ENCODE results near the gene JUNB. TPM values are rescaled to one million over a fixed set of nuclear protein-coding genes. Genes with fewer than 3 reads are reported as not detected.
A peak's percentile ranks its signal among the peaks of the same experiment; 100 is the strongest.

Gene JUNB
- total and polyA plus RNA-seq, 2 of the 13 experiments (the other 11 are each of a cell fraction or from before 2014, with no cell fraction given) = 7.7 to 8.2 TPM

- DNase-seq (ENCODE audit: low spot score) (no peak), ATAC-seq (no peak), FAIRE-seq (no peak)
- no peaks in the 10 kb centered on the region for H3K79me2 ChIP-seq (ENCODE audit: insufficient read depth, low read length)
- no peak overlapping the region for H2AFZ ChIP-seq (ENCODE audit: low read length)
- H3K4me1 ChIP-seq (ENCODE audit: insufficient read depth, low read length) = peaks cover 51% of the 10 kb centered on the region
- H3K36me3 ChIP-seq (replicated peaks in 1 of 2; ENCODE audit: control insufficient read depth in 1 of 2, insufficient read depth in 2 of 2, low read length in 2 of 2) = no peaks in the 10 kb centered on the region
- H3K4me3 ChIP-seq (replicated peaks in 1 of 3; ENCODE audit: insufficient read depth in 1 of 3, low read depth in 2 of 3, low read length in 3 of 3) = peak overlapping the region in 1 of 3 experiments; percentile 67; a peak in 1 of 6 replicates
- CTCF ChIA-PET (ENCODE audit: low intra/inter-chr PET ratio, low total read pairs) = no interaction called here
- H3K27me3 ChIP-seq (ENCODE audit: control insufficient read depth in 1 of 2, insufficient read depth in 2 of 2, low read length in 2 of 2) = peaks cover 0 to 21% of the 10 kb centered on the region in 2 experiments; a peak in 2 of 5 replicates
- BruUV-seq (replicated peaks) = no TSS peak
- intact Hi-C loops (cut with micrococcal nuclease; ENCODE audit: unreplicated experiment) (no loop called here), in situ Hi-C loops (cut with HindIII; ENCODE audit: extremely low pct_ligation_motif_present, low pct_unique_long_range_greater_than_20kb) (loop anchor here (5.0 kb wide), 1 partner anchor 64 kb away; no protein-coding TSS in a partner anchor)
- WGBS (ENCODE audit: low lambda C conversion rate) = 0% methylated on average over 1 of the region's 6 CpGs
- peak overlapping the region; percentile 67 for H3K4me2 ChIP-seq (ENCODE audit: low read depth, low read length)
- H3K27ac ChIP-seq (ENCODE audit: extremely low read length, insufficient read depth, low read length) = no peak overlapping the region
- H4K20me1 ChIP-seq (ENCODE audit: insufficient read depth, low read length) = no peaks in the 10 kb centered on the region
- H3K9ac ChIP-seq (ENCODE audit: insufficient read depth, low read depth, low read length) = no peak overlapping the region
- H3K9me3 ChIP-seq (ENCODE audit: low read length) = no peaks in the 10 kb centered on the region
- POLR2A ChIA-PET = no interaction called here
- TF ChIP-seq ZNF547 (CRISPR knock-in tag; IDR thresholded peaks at IDR 0.05) (no peak), ZNF205 (CRISPR knock-in tag; IDR thresholded peaks at IDR 0.05) (peak; percentile 53; the same call in 1 of the 2 replicates), THRA (CRISPR knock-in tag; IDR thresholded peaks at IDR 0.05; ENCODE audit: borderline replicate concordance) (peak; percentile 5; the same call in 1 of the 2 replicates), WIZ (CRISPR knock-in tag; IDR thresholded peaks at IDR 0.05) (0 out of 2 replicates have a peak, but pooled peaks have one; percentile 7), MLX (CRISPR knock-in tag; IDR thresholded peaks at IDR 0.05) (0 out of 2 replicates have a peak, but pooled peaks have one; percentile 3), CREB1 (IDR thresholded peaks at IDR 0.05) (no peak), CREB1 (CRISPR knock-in tag; IDR thresholded peaks at IDR 0.05) (peak; percentile 53; the same call in 1 of the 2 replicates), REPIN1 (CRISPR knock-in tag; IDR thresholded peaks at IDR 0.05; ENCODE audit: borderline replicate concordance, low read depth) (peak; percentile 76; the same call in 1 of the 2 replicates), HMGXB3 (CRISPR knock-in tag; IDR thresholded peaks at IDR 0.05; ENCODE audit: borderline replicate concordance) (0 out of 2 replicates have a peak, but pooled peaks have one; percentile 3), RCOR2 (CRISPR knock-in tag; IDR thresholded peaks at IDR 0.05) (0 out of 2 replicates have a peak, but pooled peaks have one; percentile 5), GPN1 (CRISPR knock-in tag; IDR thresholded peaks at IDR 0.05; ENCODE audit: borderline replicate concordance) (no peak), SMAD3 (CRISPR knock-in tag; IDR thresholded peaks at IDR 0.05) (0 out of 2 replicates have a peak, but pooled peaks have one; percentile 3), NFAT5 (CRISPR knock-in tag; IDR thresholded peaks at IDR 0.05) (no peak), ZMYM4 (CRISPR knock-in tag; IDR thresholded peaks at IDR 0.05) (peak; percentile 6; the same call in 1 of the 2 replicates)
These were observed 45.2 kb downstream of the JUNB start for GRCh38 chr19:12836529-12836863.

Data from HepG2 (cell line).